ENCODE data around the gene TMEM200A.
"Not testable (repeated sequence)": the region's sequence is repeated elsewhere in the genome, so short reads cannot be mapped to it uniquely, and the experiment has no call there.

Gene TMEM200A

DNA sequence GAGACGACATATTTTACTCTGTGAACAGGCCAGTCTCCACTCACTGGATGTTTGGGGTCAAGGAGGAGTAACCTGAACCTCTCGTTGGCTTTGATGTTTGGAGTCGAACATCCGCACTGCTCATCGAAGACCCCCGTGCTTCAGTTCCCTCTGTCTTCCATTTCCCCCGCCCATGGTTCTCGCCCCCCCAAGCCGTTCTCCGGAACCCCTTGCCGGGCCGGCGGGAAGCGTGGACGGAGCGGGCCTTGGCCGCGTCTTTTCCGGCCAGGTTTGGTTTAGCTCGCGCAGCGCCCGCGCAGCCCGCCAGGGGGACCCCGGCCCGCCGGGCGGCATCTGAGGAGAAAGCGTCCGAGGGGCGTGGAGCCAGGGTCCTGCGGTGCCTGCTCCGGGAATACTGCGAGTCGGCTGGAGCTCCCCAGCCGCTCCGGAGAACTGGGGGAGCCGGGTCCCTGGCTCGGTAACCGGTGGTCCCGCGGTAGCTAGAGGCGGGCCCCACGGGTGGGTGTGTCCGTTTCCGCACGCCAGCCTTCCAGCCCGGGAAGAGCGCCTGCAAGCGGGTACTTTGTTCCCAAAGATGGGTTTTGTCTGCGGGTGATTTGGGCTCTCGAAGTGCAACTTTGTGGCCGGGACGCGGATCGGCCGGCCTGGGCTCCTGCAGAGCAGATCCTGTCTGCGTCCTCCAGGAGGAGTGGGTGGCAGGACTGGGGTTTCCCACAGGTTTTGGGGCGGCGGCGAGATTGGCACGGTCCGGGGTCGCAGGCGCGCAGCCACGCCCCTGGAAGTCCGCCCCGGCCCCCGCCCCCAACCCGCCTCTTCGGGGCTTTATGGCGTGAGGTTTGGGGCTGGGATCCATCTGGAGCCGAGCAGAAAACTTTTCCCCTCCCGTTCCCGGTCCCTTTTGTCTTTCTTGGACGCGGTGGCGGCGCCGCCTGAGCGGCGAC lies at the start of gene TMEM200A:
Gene TMEM200A, plus strand, starts transcription at position 852 of the 941 bp plus-strand sequence. CDS start 74,406 bp downstream, outside the sequence.
- Histone ChIP-seq H3K4me1 (ENCODE audit: control insufficient read depth, insufficient read depth, low read length) (peaks cover 6% of the 10 kb centered on the region), H3K27me3 (ENCODE audit: control insufficient read depth in 1 of 2, insufficient read depth in 2 of 2, low read length in 2 of 2) (peaks cover 16 to 23% of the 10 kb centered on the region in 2 donors), H3K4me3 (ENCODE audit: low read length in 2 of 2) (peak within 1 kb of the TSS; percentile 58 to 74), H3K36me3 (ENCODE audit: control insufficient read depth in 2 of 2, insufficient read depth in 2 of 2, low read length in 2 of 2) (no peaks in the 10 kb centered on the region), H3K9me3 (ENCODE audit: control insufficient read depth in 2 of 2, low read length in 2 of 2) (no peaks in the 10 kb centered on the region), H3K27ac (ENCODE audit: low read length) (no peak within 1 kb of the TSS), H3K9ac (ENCODE audit: low read length in 2 of 2) (no peak within 1 kb of the TSS)

DNA sequence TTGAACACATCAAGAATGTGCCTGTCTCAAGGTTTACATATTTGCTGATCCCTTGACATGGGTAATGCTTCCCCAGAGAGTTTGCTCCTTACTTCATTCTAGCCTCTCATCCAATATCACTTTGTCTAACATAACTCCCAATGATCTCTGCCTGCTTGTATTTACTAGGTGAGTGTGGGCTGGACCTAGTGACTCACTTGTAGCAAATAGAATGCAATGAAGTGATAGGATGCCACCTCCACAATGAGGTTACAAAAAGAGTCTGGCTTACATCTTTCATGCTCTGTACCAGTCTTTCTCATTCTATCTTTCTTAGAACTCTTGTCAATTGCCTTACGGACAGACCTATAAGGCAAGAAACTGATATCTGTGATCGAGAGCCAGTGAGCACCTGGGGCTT lies 44.9 kb upstream of the TMEM200A start:
- H3K27ac ChIP-seq (ENCODE audit: low read length), result no peak overlapping the region

DNA sequence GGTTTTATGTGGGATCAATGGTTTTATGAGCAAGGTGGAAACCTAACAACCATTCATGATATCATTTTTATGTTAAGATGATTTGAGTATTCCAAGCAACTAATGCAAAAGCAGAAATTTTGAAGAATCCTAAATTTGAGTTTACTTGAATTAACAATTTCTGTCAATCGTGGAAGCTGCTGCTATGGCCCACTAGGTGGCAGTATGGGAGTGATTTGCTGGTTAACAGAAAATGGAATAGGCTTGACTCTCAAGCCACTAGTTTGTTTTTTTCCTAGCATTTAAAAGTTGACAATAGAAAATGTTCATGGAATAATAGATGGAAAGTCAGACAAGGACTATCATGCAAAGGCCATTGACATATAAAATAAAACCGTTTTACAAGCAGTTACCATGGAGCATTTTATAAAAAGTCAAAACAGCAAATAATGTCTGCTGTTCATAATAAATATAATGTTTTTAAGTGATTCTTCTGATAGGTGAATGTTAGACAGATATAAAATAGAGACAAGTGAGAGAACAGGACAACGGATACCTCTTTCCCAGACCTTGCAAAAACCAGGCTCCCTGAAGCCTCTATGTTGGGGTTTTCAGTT lies 43.0 kb upstream of the TMEM200A start:
- Histone ChIP-seq H3K4me3 (ENCODE audit: low read length in 2 of 2) (no peak overlapping the region), H3K4me1 (ENCODE audit: control insufficient read depth, insufficient read depth, low read length) (no peaks in the 10 kb centered on the region), H3K27me3 (ENCODE audit: control insufficient read depth in 1 of 2, insufficient read depth in 2 of 2, low read length in 2 of 2) (no peaks in the 10 kb centered on the region), H3K9me3 (ENCODE audit: control insufficient read depth in 2 of 2, low read length in 2 of 2) (no peaks in the 10 kb centered on the region), H3K27ac (ENCODE audit: low read length) (no peak overlapping the region), H3K9ac (ENCODE audit: low read length in 2 of 2) (no peak overlapping the region), H3K36me3 (ENCODE audit: control insufficient read depth in 2 of 2, insufficient read depth in 2 of 2, low read length in 2 of 2) (no peaks in the 10 kb centered on the region)

More for the DNA sequence above, 44.9 kb upstream of the TMEM200A start:
- Histone ChIP-seq H3K9me3 (ENCODE audit: control insufficient read depth in 2 of 2, low read length in 2 of 2) (no peaks in the 10 kb centered on the region), H3K9ac (ENCODE audit: low read length in 2 of 2) (no peak overlapping the region), H3K27me3 (ENCODE audit: control insufficient read depth in 1 of 2, insufficient read depth in 2 of 2, low read length in 2 of 2) (no peaks in the 10 kb centered on the region), H3K4me3 (ENCODE audit: low read length in 2 of 2) (no peak overlapping the region), H3K4me1 (ENCODE audit: control insufficient read depth, insufficient read depth, low read length) (no peaks in the 10 kb centered on the region), H3K36me3 (ENCODE audit: control insufficient read depth in 2 of 2, insufficient read depth in 2 of 2, low read length in 2 of 2) (no peaks in the 10 kb centered on the region)

DNA sequence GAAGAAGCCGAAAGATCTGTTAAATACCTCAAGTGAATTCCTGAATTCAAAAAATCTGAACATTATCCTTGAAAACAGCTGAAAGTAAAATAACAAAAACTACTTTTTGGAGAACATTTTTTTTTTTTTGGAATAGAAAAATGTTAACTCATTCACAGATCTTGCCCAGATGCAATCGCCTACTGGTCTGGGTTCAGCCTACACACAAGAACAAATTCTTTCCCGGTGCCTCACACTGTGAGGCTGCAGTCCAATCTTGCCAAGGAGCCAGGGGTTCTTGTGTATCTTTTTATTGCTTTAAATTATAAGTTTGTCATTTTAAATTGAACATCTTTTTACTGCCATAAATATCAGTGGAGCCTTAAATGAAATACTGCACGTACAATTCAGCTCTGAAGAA lies 41.2 kb upstream of the TMEM200A start:
- no peaks in the 10 kb centered on the region for H3K36me3 ChIP-seq (ENCODE audit: control insufficient read depth in 2 of 2, insufficient read depth in 2 of 2, low read length in 2 of 2)
- no peaks in the 10 kb centered on the region for H3K9me3 ChIP-seq (ENCODE audit: control insufficient read depth in 2 of 2, low read length in 2 of 2)
- no peak overlapping the region for H3K9ac ChIP-seq (ENCODE audit: low read length in 2 of 2)
- H3K4me3 ChIP-seq (ENCODE audit: low read length in 2 of 2), result no peak overlapping the region
- H3K4me1 ChIP-seq (ENCODE audit: control insufficient read depth, insufficient read depth, low read length), result no peaks in the 10 kb centered on the region
- no peaks in the 10 kb centered on the region for H3K27me3 ChIP-seq (ENCODE audit: control insufficient read depth in 1 of 2, insufficient read depth in 2 of 2, low read length in 2 of 2)
- H3K27ac ChIP-seq (ENCODE audit: low read length), result no peak overlapping the region

DNA sequence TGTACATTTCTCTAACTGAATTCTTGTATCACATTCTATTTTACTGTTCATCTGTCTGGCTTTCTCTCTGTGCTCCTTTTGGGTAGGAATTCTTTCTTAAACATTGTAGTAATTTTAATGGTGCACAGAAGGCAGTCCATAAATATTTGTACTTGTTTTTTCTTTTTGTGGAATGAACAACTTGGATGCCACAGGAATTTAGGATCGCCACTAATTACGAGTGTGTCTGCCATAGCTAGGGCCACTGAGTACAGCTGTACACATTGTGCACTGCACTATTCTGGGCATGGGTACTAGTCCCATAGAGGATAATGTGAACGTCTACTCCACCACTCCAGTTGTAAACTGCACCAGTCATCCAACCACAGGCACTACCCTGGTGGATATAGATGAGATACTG lies 39.3 kb upstream of the TMEM200A start:
- H3K27me3 ChIP-seq (ENCODE audit: control insufficient read depth in 1 of 2, insufficient read depth in 2 of 2, low read length in 2 of 2), result no peaks in the 10 kb centered on the region
- H3K9me3 ChIP-seq (ENCODE audit: control insufficient read depth in 2 of 2, low read length in 2 of 2), result no peaks in the 10 kb centered on the region
- H3K9ac ChIP-seq (ENCODE audit: low read length in 2 of 2), result no peak overlapping the region
- no peak overlapping the region for H3K4me3 ChIP-seq (ENCODE audit: low read length in 2 of 2)
- H3K4me1 ChIP-seq (ENCODE audit: control insufficient read depth, insufficient read depth, low read length), result no peaks in the 10 kb centered on the region
- no peaks in the 10 kb centered on the region for H3K36me3 ChIP-seq (ENCODE audit: control insufficient read depth in 2 of 2, insufficient read depth in 2 of 2, low read length in 2 of 2)
- no peak overlapping the region for H3K27ac ChIP-seq (ENCODE audit: low read length)

DNA sequence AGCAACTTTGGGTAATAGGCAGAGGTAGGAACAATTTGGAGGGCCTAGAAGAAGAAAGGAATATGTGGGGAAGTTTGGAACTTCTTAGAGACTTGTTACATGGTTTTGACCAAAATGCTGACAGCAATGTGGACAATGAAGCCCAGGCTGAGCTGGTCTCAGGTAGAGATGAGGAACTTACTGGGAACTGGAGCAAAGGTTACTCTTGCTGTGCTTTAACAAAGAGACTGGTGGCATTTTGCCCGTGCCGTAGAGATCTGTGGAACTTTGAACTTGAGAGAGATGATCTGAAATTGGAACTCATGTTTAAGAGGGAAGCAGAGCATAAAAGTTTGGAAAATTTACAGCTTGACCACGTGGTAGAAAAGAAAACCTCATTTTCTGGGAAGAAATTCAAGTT lies 28.3 kb upstream of the TMEM200A start:
- no peaks in the 10 kb centered on the region for H3K27me3 ChIP-seq (ENCODE audit: control insufficient read depth in 1 of 2, insufficient read depth in 2 of 2, low read length in 2 of 2)

DNA sequence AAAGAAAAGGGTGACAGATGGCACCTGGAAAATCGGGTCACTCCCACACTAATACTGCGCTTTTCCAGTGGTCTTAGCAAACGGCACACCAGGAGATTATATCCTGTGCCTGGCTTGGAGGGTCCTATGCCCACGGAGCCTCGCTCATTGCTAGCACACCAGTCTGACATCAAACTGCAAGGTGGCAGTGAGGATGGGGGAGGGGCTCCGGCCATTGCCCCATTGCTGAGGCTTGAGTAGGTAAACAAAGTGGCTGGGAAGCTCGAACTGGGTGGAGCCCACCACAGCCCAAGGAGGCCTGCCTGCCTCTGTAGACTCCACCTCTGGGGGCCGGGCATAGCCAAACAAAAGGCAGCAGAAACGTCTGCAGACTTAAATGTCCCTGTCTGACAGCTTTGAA lies 19.5 kb upstream of the TMEM200A start:
- not testable (repeated sequence) for H3K9ac ChIP-seq (ENCODE audit: low read length in 2 of 2); H3K4me1 ChIP-seq (ENCODE audit: control insufficient read depth, insufficient read depth, low read length); H3K4me3 ChIP-seq (ENCODE audit: low read length in 2 of 2); H3K27ac ChIP-seq (ENCODE audit: low read length); H3K27me3 ChIP-seq (ENCODE audit: control insufficient read depth in 1 of 2, insufficient read depth in 2 of 2, low read length in 2 of 2); H3K9me3 ChIP-seq (ENCODE audit: control insufficient read depth in 2 of 2, low read length in 2 of 2); H3K36me3 ChIP-seq (ENCODE audit: control insufficient read depth in 2 of 2, insufficient read depth in 2 of 2, low read length in 2 of 2)

More for the DNA sequence above, 28.3 kb upstream of the TMEM200A start:
- no peaks in the 10 kb centered on the region for H3K4me1 ChIP-seq (ENCODE audit: control insufficient read depth, insufficient read depth, low read length)
- H3K9ac ChIP-seq (ENCODE audit: low read length in 2 of 2), result no peak overlapping the region
- H3K9me3 ChIP-seq (ENCODE audit: control insufficient read depth in 2 of 2, low read length in 2 of 2), result no peaks in the 10 kb centered on the region
- no peak overlapping the region for H3K27ac ChIP-seq (ENCODE audit: low read length)
- H3K36me3 ChIP-seq (ENCODE audit: control insufficient read depth in 2 of 2, insufficient read depth in 2 of 2, low read length in 2 of 2), result no peaks in the 10 kb centered on the region
- no peak overlapping the region for H3K4me3 ChIP-seq (ENCODE audit: low read length in 2 of 2)

DNA sequence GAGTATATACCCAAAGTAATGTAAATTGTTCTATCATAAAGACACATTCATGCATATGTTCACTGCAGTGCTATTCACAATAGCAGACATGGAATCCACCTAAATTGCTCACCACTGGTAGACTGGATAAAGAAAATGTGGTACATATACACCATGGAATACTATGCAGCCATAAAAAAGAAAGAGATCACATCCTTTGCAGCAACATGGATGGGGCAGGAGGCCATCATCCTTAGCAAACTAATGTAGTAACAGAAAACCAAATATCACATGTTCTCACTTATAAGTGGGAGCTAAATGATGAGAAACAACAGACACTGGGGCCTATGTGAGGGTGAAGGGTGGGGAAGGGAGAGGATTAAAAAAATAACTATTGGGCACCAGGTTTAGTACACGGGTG lies 11.5 kb upstream of the TMEM200A start:
- H3K9ac ChIP-seq (ENCODE audit: low read length in 2 of 2), result no peak overlapping the region
- no peaks in the 10 kb centered on the region for H3K9me3 ChIP-seq (ENCODE audit: control insufficient read depth in 2 of 2, low read length in 2 of 2)
- no peaks in the 10 kb centered on the region for H3K27me3 ChIP-seq (ENCODE audit: control insufficient read depth in 1 of 2, insufficient read depth in 2 of 2, low read length in 2 of 2)
- H3K4me3 ChIP-seq (ENCODE audit: low read length in 2 of 2), result no peak overlapping the region
- no peak overlapping the region for H3K27ac ChIP-seq (ENCODE audit: low read length)
- no peaks in the 10 kb centered on the region for H3K4me1 ChIP-seq (ENCODE audit: control insufficient read depth, insufficient read depth, low read length)
- no peaks in the 10 kb centered on the region for H3K36me3 ChIP-seq (ENCODE audit: control insufficient read depth in 2 of 2, insufficient read depth in 2 of 2, low read length in 2 of 2)

DNA sequence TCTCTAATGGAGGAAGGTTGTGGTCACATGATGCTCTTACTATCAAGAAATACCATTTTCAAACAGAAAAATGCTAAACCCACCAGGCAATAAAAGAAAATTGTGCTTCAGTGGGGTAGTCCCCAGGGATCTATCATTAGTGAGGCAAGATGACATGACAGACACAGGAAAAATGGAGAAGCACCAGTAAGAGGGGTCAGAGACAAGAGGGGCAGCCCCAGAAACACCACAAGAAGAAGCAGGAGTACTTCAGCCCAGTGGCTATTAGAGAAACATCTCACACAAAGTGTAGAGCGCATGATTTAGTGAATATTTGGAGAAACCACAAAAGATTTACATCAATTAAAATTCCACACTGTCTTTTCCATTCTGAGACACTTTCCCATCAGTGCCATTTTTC lies 10.2 kb upstream of the TMEM200A start:
- Histone ChIP-seq H3K27me3 (ENCODE audit: control insufficient read depth in 1 of 2, insufficient read depth in 2 of 2, low read length in 2 of 2) (no peaks in the 10 kb centered on the region), H3K9me3 (ENCODE audit: control insufficient read depth in 2 of 2, low read length in 2 of 2) (no peaks in the 10 kb centered on the region), H3K4me3 (ENCODE audit: low read length in 2 of 2) (no peak overlapping the region), H3K4me1 (ENCODE audit: control insufficient read depth, insufficient read depth, low read length) (no peaks in the 10 kb centered on the region), H3K36me3 (ENCODE audit: control insufficient read depth in 2 of 2, insufficient read depth in 2 of 2, low read length in 2 of 2) (no peaks in the 10 kb centered on the region), H3K9ac (ENCODE audit: low read length in 2 of 2) (no peak overlapping the region), H3K27ac (ENCODE audit: low read length) (no peak overlapping the region)

DNA sequence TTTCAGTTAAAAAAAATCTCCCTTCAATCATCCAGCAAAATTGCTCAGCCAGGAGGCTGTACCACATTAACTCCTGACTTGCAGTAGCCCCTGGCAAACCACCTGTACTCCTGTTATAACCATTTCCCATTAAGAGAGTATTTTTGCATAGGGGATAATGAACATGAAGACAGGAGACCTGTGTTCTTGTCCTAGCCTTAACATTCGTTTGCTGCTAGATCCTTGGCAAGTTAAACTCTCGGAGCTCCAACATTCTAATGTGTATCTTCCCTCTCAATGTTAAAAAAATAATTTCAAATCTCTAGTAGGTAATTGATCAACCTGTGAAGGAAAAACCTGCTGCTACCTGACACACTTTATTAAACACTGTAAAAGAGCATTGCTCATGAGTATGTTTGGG lies 8.4 kb upstream of the TMEM200A start:
- H3K27ac ChIP-seq (ENCODE audit: low read length), result no peak overlapping the region

DNA sequence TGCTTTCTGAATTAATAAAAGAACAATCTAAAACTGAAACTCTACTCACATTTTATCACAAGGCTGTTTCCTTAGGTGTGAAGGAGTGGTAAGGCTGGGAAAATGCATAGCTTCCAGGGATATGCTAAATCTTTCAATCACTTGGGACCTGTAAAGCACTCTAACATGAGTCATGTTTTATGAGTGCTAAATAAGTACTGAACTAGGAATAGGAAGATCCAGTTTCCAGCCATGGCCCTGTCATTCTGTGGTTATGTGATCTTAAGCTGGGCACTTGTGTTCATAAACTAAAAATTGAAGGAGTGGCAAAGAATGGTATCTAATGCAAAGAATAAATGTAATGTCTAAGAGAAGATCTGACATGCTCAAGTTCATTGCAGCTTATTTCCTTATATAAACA lies 6.1 kb upstream of the TMEM200A start:
- H3K27ac ChIP-seq (ENCODE audit: low read length), result no peak overlapping the region
- peaks cover under 1% of the 10 kb centered on the region in 2 donors for H3K27me3 ChIP-seq (ENCODE audit: control insufficient read depth in 1 of 2, insufficient read depth in 2 of 2, low read length in 2 of 2)
- no peak overlapping the region for H3K9ac ChIP-seq (ENCODE audit: low read length in 2 of 2)
- no peaks in the 10 kb centered on the region for H3K36me3 ChIP-seq (ENCODE audit: control insufficient read depth in 2 of 2, insufficient read depth in 2 of 2, low read length in 2 of 2)
- no peak overlapping the region for H3K4me3 ChIP-seq (ENCODE audit: low read length in 2 of 2)
- H3K4me1 ChIP-seq (ENCODE audit: control insufficient read depth, insufficient read depth, low read length), result no peaks in the 10 kb centered on the region
- H3K9me3 ChIP-seq (ENCODE audit: control insufficient read depth in 2 of 2, low read length in 2 of 2), result no peaks in the 10 kb centered on the region

More for the DNA sequence above, 8.4 kb upstream of the TMEM200A start:
- H3K9ac ChIP-seq (ENCODE audit: low read length in 2 of 2), result no peak overlapping the region
- no peaks in the 10 kb centered on the region for H3K9me3 ChIP-seq (ENCODE audit: control insufficient read depth in 2 of 2, low read length in 2 of 2)
- no peak overlapping the region for H3K4me3 ChIP-seq (ENCODE audit: low read length in 2 of 2)
- no peaks in the 10 kb centered on the region for H3K36me3 ChIP-seq (ENCODE audit: control insufficient read depth in 2 of 2, insufficient read depth in 2 of 2, low read length in 2 of 2)
- no peaks in the 10 kb centered on the region for H3K4me1 ChIP-seq (ENCODE audit: control insufficient read depth, insufficient read depth, low read length)
- no peaks in the 10 kb centered on the region for H3K27me3 ChIP-seq (ENCODE audit: control insufficient read depth in 1 of 2, insufficient read depth in 2 of 2, low read length in 2 of 2)
